H54 (cell line): ENCODE measurements around the gene FAM163B.

Experiments used
- DNase-seq: peaks from one replicate; pipeline ENCODE4 v3.0.0; 2011; ENCODE audit warnings: low spot score, mixed read lengths; ENCODE audit not compliant: insufficient read length
- FAIRE-seq: peaks from 3 replicates; lab custom pipeline; 2011; peaks lifted over from hg19 to GRCh38; lab: Jason Lieb, UNC
- POLR2A ChIP-seq: IDR thresholded peaks from 2 replicates; pipeline ENCODE4 v1.6.1; 2011; ENCODE audit warnings: low read depth, mild to moderate bottlenecking, low read length

Gene FAM163B

DNA sequence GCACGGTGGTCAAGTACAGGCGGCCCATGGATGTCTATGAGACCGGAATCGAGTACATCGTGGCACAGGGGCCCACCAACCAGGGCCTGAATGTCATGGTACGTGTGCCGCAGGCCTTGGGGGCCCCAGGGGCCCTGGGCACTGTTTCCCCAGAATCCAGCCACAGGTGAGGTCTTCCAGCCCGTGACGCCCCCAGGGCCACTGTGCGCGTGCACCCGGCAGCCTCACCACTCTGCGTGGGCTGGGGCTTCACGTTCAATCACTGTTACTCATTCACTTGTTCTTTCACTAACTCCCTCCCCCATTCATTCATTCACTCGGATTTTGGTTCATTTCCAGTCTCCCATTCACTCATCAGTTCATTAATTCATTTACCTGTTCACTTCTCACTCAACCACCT, 62.1 kb downstream of the FAM163B start:
- FAIRE-seq (no peak), DNase-seq (no peak)
- TF ChIP-seq POLR2A = no peak

DNA sequence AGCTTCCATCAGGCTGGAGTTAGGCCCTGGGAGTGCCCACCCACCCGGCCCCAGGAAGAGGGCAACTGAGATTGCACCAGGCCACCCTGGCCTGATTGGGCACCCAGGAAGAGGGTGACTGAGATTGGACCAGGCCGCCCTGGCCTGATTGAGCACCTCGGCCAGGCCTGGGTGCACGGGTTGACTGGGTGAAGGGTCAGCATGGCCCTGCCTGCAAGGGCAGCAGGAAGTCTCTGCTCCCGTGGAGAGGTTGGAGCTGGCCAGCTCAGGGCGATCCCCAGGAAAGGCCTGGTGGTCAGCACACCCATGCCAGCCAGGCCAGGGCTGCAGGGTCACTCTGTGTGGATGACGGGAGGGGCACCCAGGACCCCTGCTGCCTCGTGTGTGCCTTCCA, 62.9 kb downstream of the FAM163B start:
- TF ChIP-seq POLR2A = no peak
- DNase-seq = no peak
- no peak for FAIRE-seq

DNA sequence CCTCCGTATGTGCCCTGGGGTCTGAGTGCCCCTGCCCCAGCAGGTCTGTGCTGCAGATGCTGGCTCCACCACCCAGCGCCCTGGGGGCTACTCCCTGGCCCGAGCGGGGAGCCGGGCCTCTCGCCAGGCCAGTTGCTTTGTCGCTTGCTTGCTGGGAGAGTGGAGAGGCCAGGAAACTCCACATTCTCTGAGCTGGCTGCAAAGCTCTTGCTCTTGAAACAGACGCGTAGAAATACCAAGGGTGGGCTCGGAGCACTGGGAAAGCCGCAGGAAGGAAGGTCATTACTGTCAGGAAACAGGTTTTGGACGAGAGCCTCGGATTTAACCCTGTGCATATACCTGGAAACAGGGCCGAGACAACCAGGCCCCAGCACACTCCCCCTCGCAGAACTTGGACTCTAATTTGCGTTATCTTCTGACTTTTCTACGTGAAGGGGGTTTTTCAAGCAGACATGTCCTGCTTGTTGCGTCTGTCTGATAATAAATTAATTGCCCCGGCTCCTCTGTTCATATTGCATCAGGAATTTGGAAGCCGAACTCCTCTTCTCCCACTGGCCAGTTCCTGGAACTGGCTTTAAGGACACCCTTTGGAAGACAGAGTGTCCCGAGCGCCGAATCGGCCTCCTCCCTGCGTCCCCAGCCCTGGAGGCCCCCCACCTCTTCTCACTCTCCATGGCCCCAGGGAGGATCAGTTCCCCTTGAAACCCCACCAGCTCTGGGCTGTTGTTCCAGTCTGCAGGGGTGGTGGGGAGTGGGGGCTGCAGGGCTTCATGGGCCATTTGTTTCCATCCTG, 63.5 kb downstream of the FAM163B start:
- DNase-seq = no peak
- no peak for FAIRE-seq
- no peak for TF ChIP-seq POLR2A

DNA sequence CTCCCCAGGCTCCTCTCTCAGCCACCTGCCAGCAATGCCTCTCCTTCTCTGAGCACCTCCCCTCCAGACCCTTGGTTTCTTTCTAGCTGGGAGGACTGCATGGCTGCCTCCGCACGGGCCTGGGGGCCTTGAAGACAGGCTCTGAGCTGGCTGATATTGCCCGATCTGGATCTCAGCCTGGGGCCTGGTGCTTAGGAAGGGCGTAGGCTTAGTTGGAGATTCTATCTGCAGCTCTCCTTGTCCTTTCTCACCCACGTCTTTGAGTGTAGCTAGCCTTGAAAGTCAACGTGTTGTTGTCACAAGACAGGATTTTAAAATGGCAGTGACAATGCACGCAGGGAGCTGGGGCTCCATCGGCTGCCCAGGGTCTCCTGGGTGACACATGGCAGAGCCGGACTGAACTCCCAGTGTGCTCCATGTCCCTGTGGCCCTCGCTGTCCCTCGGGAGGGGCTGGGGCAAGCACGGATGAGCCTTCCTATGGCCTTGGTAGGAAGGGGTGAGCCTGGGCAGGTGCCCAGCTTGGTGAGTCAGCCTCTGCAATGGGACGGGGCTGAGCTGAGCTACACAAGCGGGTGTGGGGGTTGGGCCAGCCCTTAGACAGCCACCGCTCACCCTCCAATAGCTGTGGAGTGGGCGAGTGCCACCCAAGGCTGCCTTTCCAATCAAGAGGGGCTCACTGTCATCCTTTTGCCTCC, 65.3 kb downstream of the FAM163B start:
- FAIRE-seq = no peak
- DNase-seq = no peak
- no peak for TF ChIP-seq POLR2A

DNA sequence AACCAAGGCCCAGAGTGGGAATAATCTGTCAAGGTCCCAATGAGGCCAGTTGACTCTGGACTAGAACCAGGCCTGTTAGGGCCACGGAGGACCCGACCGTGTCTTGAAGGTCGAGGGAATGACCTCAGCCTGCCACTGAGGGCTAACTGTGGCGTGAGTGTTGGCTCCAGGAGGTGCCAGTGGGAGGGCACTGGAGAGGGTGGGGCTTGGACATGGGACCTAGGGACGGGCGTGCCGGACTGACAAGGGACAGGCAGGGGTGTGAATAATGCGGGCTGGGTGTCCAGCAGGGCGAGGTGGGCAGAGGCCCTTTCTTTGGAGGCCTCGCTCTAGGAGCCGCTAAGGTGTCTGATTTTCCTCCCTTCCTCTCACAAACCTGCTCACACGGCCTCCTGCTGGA, 67.2 kb downstream of the FAM163B start:
- no peak for DNase-seq
- no peak for FAIRE-seq
- TF ChIP-seq POLR2A = no peak

DNA sequence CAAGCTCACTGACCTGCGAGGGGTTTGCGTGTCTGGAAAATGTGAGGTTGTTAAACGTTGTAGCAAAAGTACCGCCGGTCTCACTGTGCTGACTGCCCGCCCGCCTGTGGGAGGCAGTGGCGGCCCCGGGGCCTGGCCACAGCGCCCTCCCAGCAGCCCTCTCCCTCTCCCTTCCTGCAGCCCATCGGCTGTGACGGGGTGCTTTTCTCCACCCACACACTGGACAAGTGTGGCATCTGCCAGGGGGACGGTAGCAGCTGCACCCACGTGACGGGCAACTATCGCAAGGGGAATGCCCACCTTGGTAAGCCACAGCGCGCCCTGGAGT, 68.5 kb downstream of the FAM163B start:
- no peak for TF ChIP-seq POLR2A
- no peak for FAIRE-seq
- DNase-seq = no peak

DNA sequence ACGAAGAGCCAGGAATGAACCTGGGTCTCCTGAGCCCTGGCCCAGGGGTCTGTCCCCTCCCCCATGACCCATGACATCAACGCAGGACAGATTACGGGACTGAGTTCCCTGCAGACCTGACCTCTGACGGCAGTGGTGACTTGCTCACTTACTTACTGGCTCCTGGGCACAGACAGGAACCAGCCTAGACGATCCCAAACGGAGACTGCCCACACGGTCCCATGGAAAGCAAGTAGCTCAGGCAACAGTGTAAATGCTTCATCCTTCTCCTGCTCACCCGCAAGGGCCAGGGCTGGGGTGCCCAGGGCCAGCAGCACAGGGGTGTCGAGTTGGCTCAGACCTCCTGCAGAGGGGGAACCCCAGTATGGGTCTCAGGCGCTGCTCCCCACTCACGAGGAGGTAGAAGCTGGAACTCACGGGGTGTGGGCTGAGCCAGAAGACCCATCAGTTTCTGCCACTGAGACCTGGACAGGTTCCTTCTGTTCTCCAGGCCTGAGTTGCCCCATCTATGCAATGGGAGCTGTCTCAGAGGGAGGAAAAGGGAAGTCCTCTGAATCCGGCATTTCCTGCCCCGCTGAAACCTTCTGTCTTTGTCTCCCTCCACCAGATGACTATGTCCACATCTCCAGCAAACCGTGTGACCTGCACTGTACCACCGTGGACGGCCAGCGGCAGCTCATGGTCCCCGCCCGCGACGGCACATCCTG, 69.0 kb downstream of the FAM163B start:
- DNase-seq = no peak
- no peak for TF ChIP-seq POLR2A
- no peak for FAIRE-seq

DNA sequence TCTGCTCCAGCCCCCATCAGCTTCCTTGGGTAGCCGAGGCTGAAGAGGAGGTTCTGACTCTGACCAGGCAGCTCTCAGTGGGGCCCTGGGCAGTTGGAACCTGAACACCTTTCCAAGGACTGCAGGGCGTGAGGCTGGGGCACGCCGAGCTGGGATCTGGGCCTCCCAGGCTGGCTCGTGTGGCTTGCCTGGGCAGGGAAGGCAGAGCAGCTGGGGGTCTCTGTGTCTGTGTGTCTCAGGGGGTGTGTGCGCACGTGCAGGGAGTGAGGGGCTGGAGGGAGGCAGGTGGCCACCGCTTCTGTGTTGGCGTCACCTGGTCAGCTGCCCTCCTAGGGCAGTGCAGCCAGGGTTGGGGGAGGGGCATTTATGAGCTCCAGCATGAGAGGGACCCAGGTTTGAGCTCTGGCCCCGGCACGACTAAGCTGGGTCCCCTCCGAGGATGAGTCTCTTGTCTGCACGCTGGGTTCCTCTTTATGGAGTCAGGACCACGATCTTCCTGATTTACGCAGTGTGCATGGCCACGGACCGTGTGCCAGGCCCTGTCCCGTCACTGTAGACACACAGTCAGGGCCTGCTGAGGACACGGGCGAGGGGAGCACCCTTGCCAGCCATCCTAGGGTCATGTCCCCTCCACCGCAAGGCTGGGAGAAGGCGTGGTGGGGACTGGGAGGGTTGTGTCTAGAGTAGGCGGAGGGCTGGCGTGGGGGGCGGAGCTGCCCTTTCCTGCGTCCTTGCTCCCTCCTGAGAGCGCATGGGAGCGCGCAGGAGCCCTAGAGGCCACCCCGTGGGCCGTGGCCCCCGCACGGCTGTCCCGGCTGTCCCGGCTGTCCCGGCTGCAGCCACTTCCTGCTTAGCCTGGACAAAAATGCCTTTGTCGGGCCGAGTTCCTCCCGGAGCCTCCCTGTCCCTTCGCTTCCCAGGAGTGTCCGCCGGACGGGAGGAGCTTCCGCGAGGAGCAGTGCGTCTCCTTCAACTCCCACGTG, 70.0 kb downstream of the FAM163B start:
- FAIRE-seq = no peak
- no peak for DNase-seq
- TF ChIP-seq POLR2A = no peak

DNA sequence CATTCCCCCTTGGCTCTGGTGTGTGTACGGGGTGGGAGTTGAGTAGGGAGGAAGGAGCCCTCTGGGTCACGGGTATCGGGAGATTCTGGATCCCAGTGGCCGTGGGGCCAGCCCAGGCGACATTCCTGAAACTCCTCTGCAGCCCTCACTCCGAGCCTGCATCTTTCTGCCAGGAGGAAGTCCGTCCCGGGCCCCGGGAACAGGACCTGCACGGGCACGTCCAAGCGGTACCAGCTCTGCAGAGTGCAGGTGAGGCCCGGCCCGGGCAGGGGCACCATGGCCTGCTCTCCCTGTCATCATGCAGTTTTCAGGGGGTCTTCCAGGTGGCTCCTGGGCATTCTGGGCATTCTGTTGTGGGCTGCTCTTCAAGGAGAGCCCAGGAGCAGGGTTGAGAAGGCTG, 71.0 kb downstream of the FAM163B start:
- FAIRE-seq (no peak), DNase-seq (no peak)
- TF ChIP-seq POLR2A = no peak

DNA sequence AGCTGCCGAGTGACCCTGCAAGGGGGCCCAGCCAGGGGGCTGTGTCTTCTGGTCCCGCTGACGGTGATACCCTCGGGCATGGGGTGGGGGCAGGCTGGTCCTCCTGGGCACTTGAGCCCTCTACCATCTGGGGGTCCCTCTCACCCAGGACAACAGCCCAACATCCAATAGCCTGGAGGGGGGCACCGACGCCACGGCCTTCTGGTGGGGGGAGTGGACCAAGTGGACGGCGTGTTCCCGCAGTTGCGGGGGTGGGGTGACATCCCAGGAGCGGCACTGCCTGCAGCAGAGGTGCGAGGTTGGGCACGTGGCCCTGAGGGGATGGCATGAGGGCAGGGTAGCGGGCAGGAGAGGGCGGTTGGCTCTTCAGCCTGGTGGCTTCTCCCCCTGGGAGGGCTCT, 71.9 kb downstream of the FAM163B start:
- DNase-seq (no peak), FAIRE-seq (no peak)
- TF ChIP-seq POLR2A = no peak

DNA sequence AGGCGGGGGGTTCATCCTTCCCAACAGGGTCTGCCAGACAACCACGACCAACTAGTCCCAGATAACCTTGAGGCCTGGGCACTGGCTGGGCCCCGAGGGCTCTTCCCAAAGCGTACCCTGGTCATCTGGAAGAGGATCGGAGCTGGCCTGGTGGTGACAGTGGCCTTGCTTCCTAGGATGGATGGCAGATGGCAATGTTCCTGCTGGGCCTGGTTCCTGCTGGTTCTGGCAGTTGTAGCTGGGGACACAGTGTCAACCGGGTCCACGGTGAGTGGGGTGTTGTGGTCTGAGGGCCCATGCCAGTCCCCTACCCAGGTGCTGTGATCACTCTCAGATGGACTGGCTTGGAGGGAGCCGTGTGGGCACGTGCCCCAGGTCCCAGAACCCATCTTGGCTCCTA, 72.7 kb downstream of the FAM163B start:
- FAIRE-seq (no peak), DNase-seq (no peak)
- no peak for TF ChIP-seq POLR2A

DNA sequence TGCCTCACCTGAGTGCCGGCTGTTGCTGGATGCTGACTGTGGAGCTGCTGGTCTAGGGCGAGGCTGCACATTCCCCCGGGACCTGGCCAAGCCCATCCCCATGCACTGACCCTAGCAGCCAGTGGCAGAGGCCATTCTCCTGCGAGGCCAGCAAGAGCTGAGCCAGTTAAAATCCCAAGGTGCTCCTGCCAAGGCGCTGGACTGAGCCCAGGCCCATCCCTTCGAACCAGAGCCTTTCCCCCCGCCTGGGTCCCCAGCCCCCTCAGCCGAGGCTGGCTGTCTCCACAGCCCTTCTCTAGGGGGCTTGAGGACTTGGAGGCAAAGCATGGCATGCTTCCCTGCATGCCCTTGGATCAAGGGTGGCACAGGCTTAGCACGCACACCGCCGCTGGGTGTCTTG, 73.1 kb downstream of the FAM163B start:
- no peak for FAIRE-seq
- DNase-seq = no peak
- no peak for TF ChIP-seq POLR2A

DNA sequence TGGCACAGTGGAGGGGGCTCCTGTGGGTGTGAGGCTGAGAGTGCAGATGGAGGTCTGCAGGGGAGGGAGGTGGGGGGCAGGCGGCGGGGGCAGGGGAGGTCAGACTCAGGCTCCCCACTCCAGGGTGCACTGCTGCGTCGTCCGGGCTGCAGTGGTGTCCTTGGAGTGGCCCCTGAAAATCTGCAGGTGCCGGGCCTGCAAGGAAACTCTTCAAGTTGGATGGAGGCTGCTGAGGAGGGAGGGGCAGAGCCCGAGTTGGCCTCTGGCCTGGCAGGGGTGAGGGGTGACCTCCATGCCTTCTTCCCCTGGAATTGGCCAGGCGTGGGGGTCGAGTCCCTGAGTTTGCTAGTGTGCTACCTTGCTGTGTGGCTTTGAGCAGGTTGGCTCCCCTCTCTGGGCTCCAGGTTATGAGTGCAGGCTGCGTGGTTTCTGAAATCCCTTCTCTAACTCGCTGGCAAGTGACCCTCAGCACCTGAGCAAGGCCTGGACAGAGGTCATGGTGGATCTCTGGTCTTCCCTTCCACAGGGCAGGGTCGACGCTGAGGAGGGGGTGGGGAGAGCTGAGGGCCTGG, 73.8 kb downstream of the FAM163B start:
- no peak for FAIRE-seq
- no peak for TF ChIP-seq POLR2A

More for the DNA sequence above, 73.8 kb downstream of the FAM163B start:
- no peak for DNase-seq
